HEK293 (cell line): ENCODE measurements around the gene ZFR.

Experiments
- CTCF ChIA-PET: fragments of 350-600 bp; formaldehyde crosslinking; extraction: SDS; loops from one replicate; lab custom pipeline; 2021; ENCODE audit warnings: antibody characterized with exemption; lab: Yijun Ruan, JAX
- POLR2A ChIA-PET: fragments of 300-600 bp; formaldehyde crosslinking; extraction: SDS; loops from one replicate; lab custom pipeline; 2020; ENCODE audit warnings: antibody characterized with exemption, inconsistent platforms; lab: Yijun Ruan, JAX
- H3K27ac ChIP-seq: fragments of 200-500 bp; sonication (Bioruptor generic); 2 replicates; pipeline ENCODE4 v1.5.1; 2014; ENCODE audit warnings: low read depth, low read length, control low read depth, inconsistent platforms; ENCODE audit errors: extremely low read depth
- H3K36me3 ChIP-seq, 2 experiments: fragments of 200-500 bp in 1 of 2; sonication (Bioruptor generic) in 1 of 2; 1 replicate in 1 of 2; 2 replicates in 1 of 2; pipeline ENCODE4 v1.5.1; 2014 to 2017; ENCODE audit warnings: inconsistent platforms in 2 of 2, low read length in 2 of 2; ENCODE audit not compliant: control insufficient read depth in 2 of 2, insufficient read depth in 1 of 2
- H3K4me1 ChIP-seq: fragments of 200-500 bp; sonication (Bioruptor generic); 2 replicates; pipeline ENCODE4 v1.5.1; 2014; ENCODE audit warnings: mild to moderate bottlenecking, low read length, inconsistent platforms; ENCODE audit not compliant: control insufficient read depth, insufficient read depth
- H3K4me3 ChIP-seq: 2 replicates; pipeline ENCODE4 v1.5.1; 2011; ENCODE audit warnings: low read depth, mild to moderate bottlenecking, control low read depth, low read length, moderate library complexity
- H3K9me3 ChIP-seq: fragments of 200-500 bp; sonication (Bioruptor generic); 2 replicates; pipeline ENCODE4 v1.5.1; 2014; ENCODE audit warnings: low read depth, low read length, inconsistent platforms; ENCODE audit not compliant: control insufficient read depth, insufficient read depth
- GLIS1 ChIP-seq: fragments of 450-650 bp; formaldehyde crosslinking; IDR thresholded peaks from 2 replicates; pipeline ENCODE4 v1.5.1; 2016; ENCODE audit warnings: missing biosample characterization, missing genetic modification characterization
- HOXC10 ChIP-seq: sonication (generic); formaldehyde crosslinking; IDR thresholded peaks from 2 replicates; pipeline ENCODE4 v1.8.1; 2023; ENCODE audit warnings: mild to moderate bottlenecking, missing genetic modification reagents
- PRDM1 ChIP-seq: fragments of 450-650 bp; formaldehyde crosslinking; IDR thresholded peaks from 2 replicates; pipeline ENCODE4; 2016; ENCODE audit warnings: missing biosample characterization, missing genetic modification characterization
- RBAK ChIP-seq: fragments of 450-650 bp; formaldehyde crosslinking; IDR thresholded peaks from 2 replicates; pipeline ENCODE4 v1.5.1; 2016; ENCODE audit warnings: missing biosample characterization, missing genetic modification characterization
- SCRT1 ChIP-seq: fragments of 450-650 bp; formaldehyde crosslinking; IDR thresholded peaks from 2 replicates; pipeline ENCODE4 v1.5.1; 2016; ENCODE audit warnings: missing biosample characterization, missing genetic modification characterization, borderline replicate concordance
- SP2 ChIP-seq: fragments of 450-650 bp; formaldehyde crosslinking; IDR thresholded peaks from 2 replicates; pipeline ENCODE4 v1.5.1; 2016; ENCODE audit warnings: missing biosample characterization, missing genetic modification characterization
- SP7 ChIP-seq: fragments of 450-650 bp; formaldehyde crosslinking; IDR thresholded peaks from 2 replicates; pipeline ENCODE4 v1.5.1; 2016; ENCODE audit warnings: missing biosample characterization, missing genetic modification characterization
- YY1 ChIP-seq: fragments of 450-650 bp; formaldehyde crosslinking; IDR thresholded peaks from 2 replicates; pipeline ENCODE4 v1.5.1; 2018; ENCODE audit warnings: missing biosample characterization, missing genetic modification characterization
- ZBTB8A ChIP-seq: fragments of 450-650 bp; formaldehyde crosslinking; IDR thresholded peaks from 2 replicates; pipeline ENCODE4 v1.5.1; 2016; ENCODE audit warnings: missing biosample characterization, missing genetic modification characterization
- ZFHX2 ChIP-seq: fragments of 450-650 bp; formaldehyde crosslinking; conservative IDR thresholded peaks from 2 replicates; pipeline ENCODE4 v1.5.1; 2016; ENCODE audit warnings: missing biosample characterization, missing genetic modification characterization
- ZIC2 ChIP-seq: fragments of 450-650 bp; formaldehyde crosslinking; IDR thresholded peaks from 2 replicates; pipeline ENCODE4 v1.5.1; 2016; ENCODE audit warnings: missing biosample characterization, missing genetic modification characterization
- ZNF121 ChIP-seq: fragments of 450-650 bp; formaldehyde crosslinking; IDR thresholded peaks from 2 replicates; pipeline ENCODE4 v1.5.1; 2016; ENCODE audit warnings: missing biosample characterization, missing genetic modification characterization
- ZNF133 ChIP-seq: fragments of 450-650 bp; formaldehyde crosslinking; IDR thresholded peaks from 2 replicates; pipeline ENCODE4 v1.5.1; 2016; ENCODE audit warnings: missing biosample characterization, missing genetic modification characterization
- ZNF202 ChIP-seq: fragments of 450-650 bp; formaldehyde crosslinking; IDR thresholded peaks from 2 replicates; pipeline ENCODE4 v1.5.1; 2016; ENCODE audit warnings: missing biosample characterization, missing genetic modification characterization, borderline replicate concordance
- ZNF280D ChIP-seq: fragments of 450-650 bp; formaldehyde crosslinking; IDR thresholded peaks from 2 replicates; pipeline ENCODE4 v1.5.1; 2016; ENCODE audit warnings: missing biosample characterization, missing genetic modification characterization
- ZNF292 ChIP-seq: fragments of 450-650 bp; formaldehyde crosslinking; IDR thresholded peaks from 2 replicates; pipeline ENCODE4 v1.5.1; 2016; ENCODE audit warnings: low read depth, missing biosample characterization, missing genetic modification characterization, borderline replicate concordance
- ZNF311 ChIP-seq: fragments of 450-650 bp; formaldehyde crosslinking; IDR thresholded peaks from 2 replicates; pipeline ENCODE4 v1.5.1; 2017; ENCODE audit warnings: missing biosample characterization, missing genetic modification characterization, borderline replicate concordance
- ZNF335 ChIP-seq: fragments of 450-650 bp; formaldehyde crosslinking; conservative IDR thresholded peaks from 2 replicates; pipeline ENCODE4 v1.5.1; 2016; ENCODE audit warnings: missing biosample characterization, missing genetic modification characterization
- ZNF654 ChIP-seq: fragments of 450-650 bp; formaldehyde crosslinking; IDR thresholded peaks from 2 replicates; pipeline ENCODE4 v1.5.1; 2016; ENCODE audit warnings: low read depth, missing biosample characterization, missing genetic modification characterization
- TF ChIP-seq, protein P1 (sequence below): fragments of 450-650 bp; formaldehyde crosslinking; conservative IDR thresholded peaks from 2 replicates; pipeline ENCODE4 v1.5.1; 2016; ENCODE audit warnings: low read depth, missing biosample characterization, missing genetic modification characterization
- TF ChIP-seq, protein P2 (sequence below): fragments of 450-650 bp; formaldehyde crosslinking; IDR thresholded peaks from 2 replicates; pipeline ENCODE4 v1.5.1; 2016; ENCODE audit warnings: missing biosample characterization, missing genetic modification characterization, borderline replicate concordance
- TF ChIP-seq, protein P3 (sequence below): fragments of 450-650 bp; formaldehyde crosslinking; IDR thresholded peaks from 2 replicates; pipeline ENCODE4 v1.5.1; 2017; ENCODE audit warnings: missing biosample characterization, missing genetic modification characterization
- TF ChIP-seq, protein P4 (sequence below): fragments of 450-650 bp; formaldehyde crosslinking; IDR thresholded peaks from 2 replicates; pipeline ENCODE4 v1.5.1; 2016; ENCODE audit warnings: missing biosample characterization, missing genetic modification characterization

Gene ZFR

GRCh38 chr5:32443541-32444430 lies 754 bp downstream of the ZFR start (continued):
- TF ChIP-seq, protein P1, sequence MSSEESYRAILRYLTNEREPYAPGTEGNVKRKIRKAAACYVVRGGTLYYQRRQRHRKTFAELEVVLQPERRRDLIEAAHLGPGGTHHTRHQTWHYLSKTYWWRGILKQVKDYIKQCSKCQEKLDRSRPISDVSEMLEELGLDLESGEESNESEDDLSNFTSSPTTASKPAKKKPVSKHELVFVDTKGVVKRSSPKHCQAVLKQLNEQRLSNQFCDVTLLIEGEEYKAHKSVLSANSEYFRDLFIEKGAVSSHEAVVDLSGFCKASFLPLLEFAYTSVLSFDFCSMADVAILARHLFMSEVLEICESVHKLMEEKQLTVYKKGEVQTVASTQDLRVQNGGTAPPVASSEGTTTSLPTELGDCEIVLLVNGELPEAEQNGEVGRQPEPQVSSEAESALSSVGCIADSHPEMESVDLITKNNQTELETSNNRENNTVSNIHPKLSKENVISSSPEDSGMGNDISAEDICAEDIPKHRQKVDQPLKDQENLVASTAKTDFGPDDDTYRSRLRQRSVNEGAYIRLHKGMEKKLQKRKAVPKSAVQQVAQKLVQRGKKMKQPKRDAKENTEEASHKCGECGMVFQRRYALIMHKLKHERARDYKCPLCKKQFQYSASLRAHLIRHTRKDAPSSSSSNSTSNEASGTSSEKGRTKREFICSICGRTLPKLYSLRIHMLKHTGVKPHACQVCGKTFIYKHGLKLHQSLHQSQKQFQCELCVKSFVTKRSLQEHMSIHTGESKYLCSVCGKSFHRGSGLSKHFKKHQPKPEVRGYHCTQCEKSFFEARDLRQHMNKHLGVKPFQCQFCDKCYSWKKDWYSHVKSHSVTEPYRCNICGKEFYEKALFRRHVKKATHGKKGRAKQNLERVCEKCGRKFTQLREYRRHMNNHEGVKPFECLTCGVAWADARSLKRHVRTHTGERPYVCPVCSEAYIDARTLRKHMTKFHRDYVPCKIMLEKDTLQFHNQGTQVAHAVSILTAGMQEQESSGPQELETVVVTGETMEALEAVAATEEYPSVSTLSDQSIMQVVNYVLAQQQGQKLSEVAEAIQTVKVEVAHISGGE (tag by site-specific recombination) = peak; percentile 13
- peak; percentile 95 for TF ChIP-seq GLIS1 (tag by site-specific recombination)
- TF ChIP-seq, all 188 proteins: peak for 33

GRCh38 chr5:32443145-32443540 lies 1.4 kb downstream of the ZFR start:
- ChIA-PET POLR2A (no interaction called here), CTCF (no interaction called here)
- peaks cover 5 to 22% of the 10 kb centered on the region in 2 experiments for H3K36me3 ChIP-seq
- H3K27ac ChIP-seq = peak overlapping the region; percentile 95
- H3K9me3 ChIP-seq = no peaks in the 10 kb centered on the region
- peak overlapping the region; percentile 92 for H3K4me3 ChIP-seq
- H3K4me1 ChIP-seq = peaks cover 12% of the 10 kb centered on the region; the same call in 1 of the 2 replicates
- TF ChIP-seq ZIC2 (tag by site-specific recombination) (peak; percentile 95; the same call in 1 of the 2 replicates), ZNF280D (tag by site-specific recombination) (no peak), ZNF121 (no peak), ZNF654 (tag by site-specific recombination) (no peak), RBAK (no peak), SP7 (no peak), YY1 (tag by site-specific recombination) (no peak), ZBTB8A (tag by site-specific recombination) (no peak), GLIS1 (tag by site-specific recombination) (no peak), SCRT1 (tag by site-specific recombination) (peak; percentile 26; the same call in 1 of the 2 replicates), ZNF335 (tag by site-specific recombination) (peak; percentile 45), ZNF292 (tag by site-specific recombination) (no peak), SP2 (tag by site-specific recombination) (no peak), PRDM1 (tag by site-specific recombination) (peak; percentile 37; the same call in 1 of the 2 replicates), ZNF202 (tag by site-specific recombination) (no peak), HOXC10 (CRISPR knock-in tag) (no peak), ZFHX2 (tag by site-specific recombination) (no peak), ZNF133 (tag by site-specific recombination) (no peak), ZNF311 (tag by site-specific recombination) (no peak)
- TF ChIP-seq, protein P2, sequence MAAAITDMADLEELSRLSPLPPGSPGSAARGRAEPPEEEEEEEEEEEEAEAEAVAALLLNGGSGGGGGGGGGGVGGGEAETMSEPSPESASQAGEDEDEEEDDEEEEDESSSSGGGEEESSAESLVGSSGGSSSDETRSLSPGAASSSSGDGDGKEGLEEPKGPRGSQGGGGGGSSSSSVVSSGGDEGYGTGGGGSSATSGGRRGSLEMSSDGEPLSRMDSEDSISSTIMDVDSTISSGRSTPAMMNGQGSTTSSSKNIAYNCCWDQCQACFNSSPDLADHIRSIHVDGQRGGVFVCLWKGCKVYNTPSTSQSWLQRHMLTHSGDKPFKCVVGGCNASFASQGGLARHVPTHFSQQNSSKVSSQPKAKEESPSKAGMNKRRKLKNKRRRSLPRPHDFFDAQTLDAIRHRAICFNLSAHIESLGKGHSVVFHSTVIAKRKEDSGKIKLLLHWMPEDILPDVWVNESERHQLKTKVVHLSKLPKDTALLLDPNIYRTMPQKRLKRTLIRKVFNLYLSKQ = no peak
- TF ChIP-seq, protein P3, sequence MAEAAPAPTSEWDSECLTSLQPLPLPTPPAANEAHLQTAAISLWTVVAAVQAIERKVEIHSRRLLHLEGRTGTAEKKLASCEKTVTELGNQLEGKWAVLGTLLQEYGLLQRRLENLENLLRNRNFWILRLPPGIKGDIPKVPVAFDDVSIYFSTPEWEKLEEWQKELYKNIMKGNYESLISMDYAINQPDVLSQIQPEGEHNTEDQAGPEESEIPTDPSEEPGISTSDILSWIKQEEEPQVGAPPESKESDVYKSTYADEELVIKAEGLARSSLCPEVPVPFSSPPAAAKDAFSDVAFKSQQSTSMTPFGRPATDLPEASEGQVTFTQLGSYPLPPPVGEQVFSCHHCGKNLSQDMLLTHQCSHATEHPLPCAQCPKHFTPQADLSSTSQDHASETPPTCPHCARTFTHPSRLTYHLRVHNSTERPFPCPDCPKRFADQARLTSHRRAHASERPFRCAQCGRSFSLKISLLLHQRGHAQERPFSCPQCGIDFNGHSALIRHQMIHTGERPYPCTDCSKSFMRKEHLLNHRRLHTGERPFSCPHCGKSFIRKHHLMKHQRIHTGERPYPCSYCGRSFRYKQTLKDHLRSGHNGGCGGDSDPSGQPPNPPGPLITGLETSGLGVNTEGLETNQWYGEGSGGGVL (tag by site-specific recombination) = no peak
- TF ChIP-seq, protein P4, sequence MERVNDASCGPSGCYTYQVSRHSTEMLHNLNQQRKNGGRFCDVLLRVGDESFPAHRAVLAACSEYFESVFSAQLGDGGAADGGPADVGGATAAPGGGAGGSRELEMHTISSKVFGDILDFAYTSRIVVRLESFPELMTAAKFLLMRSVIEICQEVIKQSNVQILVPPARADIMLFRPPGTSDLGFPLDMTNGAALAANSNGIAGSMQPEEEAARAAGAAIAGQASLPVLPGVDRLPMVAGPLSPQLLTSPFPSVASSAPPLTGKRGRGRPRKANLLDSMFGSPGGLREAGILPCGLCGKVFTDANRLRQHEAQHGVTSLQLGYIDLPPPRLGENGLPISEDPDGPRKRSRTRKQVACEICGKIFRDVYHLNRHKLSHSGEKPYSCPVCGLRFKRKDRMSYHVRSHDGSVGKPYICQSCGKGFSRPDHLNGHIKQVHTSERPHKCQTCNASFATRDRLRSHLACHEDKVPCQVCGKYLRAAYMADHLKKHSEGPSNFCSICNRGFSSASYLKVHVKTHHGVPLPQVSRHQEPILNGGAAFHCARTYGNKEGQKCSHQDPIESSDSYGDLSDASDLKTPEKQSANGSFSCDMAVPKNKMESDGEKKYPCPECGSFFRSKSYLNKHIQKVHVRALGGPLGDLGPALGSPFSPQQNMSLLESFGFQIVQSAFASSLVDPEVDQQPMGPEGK (tag by site-specific recombination) = 0 out of 2 replicates have a peak, but pooled peaks have one; percentile 14
